H7 (cell line): Measurements from ENCODE around the gene NPAS4. TPM values are rescaled to one million over a fixed set of nuclear protein-coding genes. Genes with fewer than 3 reads are reported as not detected.

Experiments used
- DNase-seq: peaks from one replicate; pipeline ENCODE4 v3.0.0; 2012
- H3K27me3 ChIP-seq: 2 replicates; pipeline ENCODE4 v1.6.0; 2011; ENCODE audit warnings: mild to moderate bottlenecking, low read length; ENCODE audit not compliant: control insufficient read depth, insufficient read depth
- H3K36me3 ChIP-seq: replicated peaks from 2 replicates; pipeline ENCODE4 v1.5.1; 2011; ENCODE audit warnings: low read length; ENCODE audit not compliant: control insufficient read depth, insufficient read depth
- H3K4me3 ChIP-seq: 2 replicates; pipeline ENCODE4 v1.5.1; 2011; ENCODE audit warnings: low read depth, mild to moderate bottlenecking, control low read depth, low read length, moderate library complexity; ENCODE audit not compliant: insufficient read depth
- total RNA-seq: library from RNA; depleted of rRNA; stranded (reverse); fragments of >200 nt; shearing (Covaris generic); gene quantifications from 2 replicates; pipeline ENCODE4 v1.2.3, GENCODE V29; 2014

NPAS4 gene
- total RNA-seq, 1 experiment from 2014 or later = not detected

DNA sequence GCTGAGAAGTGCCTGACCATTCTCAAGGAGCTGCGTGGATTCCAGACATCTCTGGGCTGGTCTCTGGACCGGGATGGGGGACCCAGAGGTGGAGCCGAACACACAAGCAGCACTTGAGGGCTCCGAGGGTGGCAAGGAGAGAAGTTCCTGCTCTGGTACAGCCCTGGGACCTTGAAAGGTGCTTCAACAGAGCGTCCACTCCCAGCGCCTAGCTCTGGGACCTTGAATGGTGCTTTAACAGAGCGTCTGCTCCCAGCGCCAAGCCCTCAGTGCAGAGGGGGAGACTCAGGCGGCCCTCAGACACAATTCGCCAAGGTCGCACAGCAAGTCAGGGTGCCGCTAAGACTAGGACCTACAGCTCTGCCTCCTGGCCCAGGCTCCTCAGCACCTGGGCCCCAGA lies 10.6 kb upstream of the NPAS4 start:
- no peaks in the 10 kb centered on the region for H3K36me3 ChIP-seq
- DNase-seq = no peak
- H3K4me3 ChIP-seq = no peak overlapping the region
- no peaks in the 10 kb centered on the region; the same call in 1 of the 2 replicates for H3K27me3 ChIP-seq

DNA sequence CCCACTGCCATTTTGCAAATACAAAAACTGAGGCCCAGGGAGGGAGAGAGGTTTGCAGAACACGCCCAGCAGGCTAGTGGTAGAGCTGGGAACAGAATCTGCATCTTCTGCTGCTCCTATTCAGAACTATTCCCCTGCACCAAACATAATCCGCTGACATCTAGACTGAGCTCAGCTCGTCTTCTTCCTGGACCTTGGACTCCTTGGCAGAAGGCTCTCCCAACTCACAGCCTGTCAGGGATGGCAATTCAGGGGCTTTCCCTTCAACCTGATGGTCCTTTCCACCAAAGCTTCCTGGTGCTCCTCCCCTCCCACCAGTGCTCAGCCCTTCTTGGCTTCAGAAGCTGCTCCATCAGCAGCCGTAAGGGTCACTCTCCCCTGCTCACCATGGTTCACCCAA lies 9.5 kb upstream of the NPAS4 start:
- H3K4me3 ChIP-seq = no peak overlapping the region
- DNase-seq = no peak
- no peaks in the 10 kb centered on the region for H3K36me3 ChIP-seq
- no peaks in the 10 kb centered on the region; the same call in 1 of the 2 replicates for H3K27me3 ChIP-seq

DNA sequence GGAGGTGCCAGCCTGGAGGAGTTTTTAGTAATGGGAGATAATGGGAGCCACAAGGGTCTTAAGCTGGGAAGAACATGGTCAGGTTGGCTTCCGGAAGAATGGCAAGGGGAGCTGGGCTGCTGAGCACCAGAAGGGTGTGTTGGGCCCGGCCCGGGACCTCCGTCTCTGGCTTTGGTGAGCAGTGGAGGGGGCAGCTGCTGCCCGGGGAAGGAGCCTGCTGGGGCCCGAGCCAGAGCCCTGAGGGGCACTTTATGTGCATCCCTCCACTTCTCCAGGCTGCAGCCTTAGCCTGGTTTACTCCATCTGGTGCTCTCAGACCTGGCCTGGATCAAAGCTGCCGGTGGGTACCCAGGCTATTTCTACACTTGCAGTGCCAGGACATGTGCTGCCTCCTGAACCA lies 8.7 kb upstream of the NPAS4 start:
- Histone ChIP-seq H3K4me3 (no peak overlapping the region), H3K36me3 (no peaks in the 10 kb centered on the region), H3K27me3 (no peaks in the 10 kb centered on the region; the same call in 1 of the 2 replicates)
- no peak for DNase-seq

DNA sequence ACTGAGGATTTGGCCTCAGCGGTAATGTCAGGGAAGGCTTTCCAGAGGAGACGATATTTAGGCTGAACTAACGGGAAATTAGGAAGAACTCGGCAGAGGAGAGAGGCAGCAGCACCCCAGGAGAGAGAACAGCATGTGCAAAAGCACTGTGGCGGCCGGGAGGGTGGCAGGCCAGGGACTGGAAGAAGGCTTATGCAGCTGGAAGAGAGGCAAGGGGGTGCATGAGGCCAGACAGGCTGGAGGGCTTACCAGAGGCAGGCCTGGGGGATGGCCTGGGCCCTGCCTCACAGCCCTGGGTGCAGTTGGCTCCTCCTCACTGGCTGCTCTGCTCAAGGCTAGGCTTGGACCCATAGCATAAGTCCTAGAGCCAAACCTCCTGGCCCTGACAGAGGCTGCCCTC lies 7.7 kb upstream of the NPAS4 start:
- DNase-seq = no peak
- Histone ChIP-seq H3K36me3 (no peaks in the 10 kb centered on the region), H3K27me3 (no peaks in the 10 kb centered on the region; the same call in 1 of the 2 replicates), H3K4me3 (no peak overlapping the region)

DNA sequence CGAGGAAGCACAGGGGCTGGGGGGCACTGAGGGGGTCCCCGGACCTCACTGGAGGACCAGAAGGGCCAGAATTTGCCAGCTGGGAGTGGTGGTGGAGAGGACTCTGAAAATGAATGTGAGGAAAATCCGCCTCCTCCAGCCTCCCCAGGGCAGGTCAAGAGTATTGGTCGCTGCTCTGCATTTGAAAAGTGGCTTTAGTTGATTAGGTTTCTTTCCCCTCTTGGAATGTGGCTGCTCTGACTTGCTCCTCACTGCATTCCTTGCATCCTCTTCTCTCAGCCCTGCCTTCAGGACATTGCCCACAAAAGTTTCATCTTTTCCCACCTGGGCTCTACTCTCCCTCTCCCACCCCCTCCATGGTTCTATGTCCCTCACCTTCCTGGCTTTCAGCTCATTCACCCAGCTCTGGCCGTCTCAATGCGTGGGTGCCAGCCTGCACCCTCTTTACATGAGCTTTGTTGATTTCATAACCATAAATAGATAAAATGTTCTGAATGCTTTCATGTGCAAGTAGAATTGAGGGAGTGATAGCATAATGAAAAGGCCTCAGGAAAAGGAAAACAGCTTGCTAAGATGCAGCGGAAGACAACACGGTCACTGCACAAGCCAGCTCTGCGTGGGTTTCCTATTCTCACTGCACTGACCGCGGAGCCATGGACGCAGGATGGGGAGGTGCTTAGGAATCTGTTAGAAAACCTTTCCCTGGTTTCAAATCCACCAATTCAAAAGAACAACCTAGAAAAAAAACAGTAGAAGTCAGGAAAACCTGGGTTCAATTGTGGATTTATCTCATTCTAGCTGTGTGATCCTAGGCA lies 6.5 kb upstream of the NPAS4 start:
- H3K4me3 ChIP-seq = no peak overlapping the region
- peak; percentile 73 for DNase-seq

DNA sequence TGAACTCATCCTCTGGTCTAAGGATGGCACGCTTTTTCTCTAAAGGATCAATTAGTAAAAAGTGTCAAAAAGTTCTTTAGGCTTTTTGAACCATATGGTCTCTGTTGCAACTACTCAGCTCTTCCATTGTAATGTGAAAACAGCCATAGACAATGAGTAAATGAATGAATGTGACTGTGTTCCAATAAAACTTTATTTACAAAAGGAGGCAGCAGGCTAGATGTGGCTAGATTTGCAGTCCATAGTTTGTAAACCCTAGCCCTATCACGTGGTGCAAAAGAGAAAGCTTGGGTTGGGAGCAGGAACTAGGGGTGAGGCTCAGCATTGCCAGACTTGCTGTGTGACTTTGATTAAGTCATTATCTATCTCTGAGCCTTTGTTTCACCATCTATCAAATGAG lies 5.4 kb upstream of the NPAS4 start:
- H3K4me3 ChIP-seq = no peak overlapping the region
- no peak for DNase-seq
- peaks cover 18% of the 10 kb centered on the region for H3K27me3 ChIP-seq
- H3K36me3 ChIP-seq = no peaks in the 10 kb centered on the region

More for the DNA sequence above, 6.5 kb upstream of the NPAS4 start:
- Histone ChIP-seq H3K27me3 (peaks cover 8% of the 10 kb centered on the region), H3K36me3 (no peaks in the 10 kb centered on the region)

DNA sequence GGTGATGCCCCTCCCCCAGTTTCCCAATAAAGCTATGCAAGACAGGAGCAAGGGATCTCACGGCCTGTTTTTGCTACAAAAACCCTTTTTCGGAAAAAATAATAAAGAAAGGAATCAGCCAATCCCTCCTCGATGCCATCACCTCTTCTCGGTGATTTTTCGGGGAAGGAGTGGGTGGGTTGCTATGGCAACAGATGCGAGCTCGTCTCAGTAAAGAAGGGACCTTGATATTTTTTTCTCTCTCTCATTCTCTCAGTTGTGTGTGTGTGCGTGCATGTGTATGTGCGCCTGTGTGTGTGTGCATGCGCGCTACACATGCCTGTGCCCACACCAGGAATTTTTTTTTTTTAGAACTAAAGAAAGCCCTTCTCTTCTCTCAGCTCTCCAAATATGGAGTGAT lies 3.8 kb upstream of the NPAS4 start:
- no peak for DNase-seq
- H3K27me3 ChIP-seq = peaks cover 29% of the 10 kb centered on the region
- H3K4me3 ChIP-seq = no peak overlapping the region
- H3K36me3 ChIP-seq = no peaks in the 10 kb centered on the region

DNA sequence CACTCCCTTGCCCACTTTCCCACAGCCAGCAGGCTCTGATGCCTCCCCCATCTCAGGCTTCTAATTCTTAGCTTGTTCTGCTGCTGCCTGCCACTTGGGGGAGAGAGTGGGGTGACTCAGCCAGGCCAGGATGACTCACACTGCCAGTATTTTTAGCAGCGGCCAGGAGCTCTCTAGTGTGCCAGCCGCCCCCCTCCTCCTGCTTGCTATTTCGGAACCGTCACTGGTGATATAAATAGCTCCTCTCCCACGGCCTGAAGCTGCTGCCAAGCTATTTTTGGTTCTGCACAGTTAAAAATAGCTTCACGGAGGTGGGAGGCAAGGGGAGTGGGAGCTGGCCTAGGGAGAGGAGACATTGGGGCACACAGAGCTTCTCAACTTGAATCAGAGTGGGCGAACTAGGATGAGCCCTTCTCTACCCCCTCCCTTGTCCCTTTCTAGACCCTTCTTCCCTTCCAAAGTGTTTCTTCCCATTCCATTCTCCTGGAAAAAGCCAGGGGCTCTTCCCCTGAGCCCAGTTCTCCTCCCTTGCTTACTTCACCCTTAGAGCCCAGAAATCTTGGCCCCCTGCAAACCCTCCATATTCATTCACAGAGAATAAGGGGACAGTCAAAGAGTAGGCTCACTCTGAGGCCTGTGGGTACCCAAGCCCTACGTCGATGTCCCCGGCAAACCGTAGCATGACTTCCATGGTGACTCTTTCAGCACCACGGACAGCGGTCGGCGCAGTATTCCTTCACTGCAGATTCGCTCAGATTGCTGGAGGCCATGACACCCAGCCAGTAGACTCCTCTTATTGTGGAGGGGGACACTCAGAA lies 2.5 kb upstream of the NPAS4 start:
- no peak overlapping the region for H3K4me3 ChIP-seq
- H3K36me3 ChIP-seq = no peaks in the 10 kb centered on the region; the same call in 1 of the 2 replicates
- H3K27me3 ChIP-seq = peaks cover 29% of the 10 kb centered on the region
- DNase-seq = peak; percentile 86

DNA sequence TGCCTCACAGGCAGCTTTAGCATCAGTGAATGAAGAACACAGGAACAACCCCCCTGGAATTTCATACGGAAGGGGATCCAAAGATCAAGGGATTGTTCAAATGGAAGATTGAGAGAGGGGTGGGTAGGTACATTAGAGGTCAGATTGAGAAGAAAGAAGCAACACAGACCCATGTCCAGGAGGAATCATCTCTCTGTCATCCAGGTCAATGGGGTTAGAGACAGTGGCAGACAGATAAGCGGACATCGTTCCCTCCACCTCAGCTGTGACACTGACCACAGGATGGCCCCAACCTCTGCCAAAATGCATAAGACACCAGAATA lies 1.9 kb upstream of the NPAS4 start:
- Histone ChIP-seq H3K36me3 (no peaks in the 10 kb centered on the region; the same call in 1 of the 2 replicates), H3K27me3 (peaks cover 31% of the 10 kb centered on the region), H3K4me3 (no peak overlapping the region)
- no peak for DNase-seq

DNA sequence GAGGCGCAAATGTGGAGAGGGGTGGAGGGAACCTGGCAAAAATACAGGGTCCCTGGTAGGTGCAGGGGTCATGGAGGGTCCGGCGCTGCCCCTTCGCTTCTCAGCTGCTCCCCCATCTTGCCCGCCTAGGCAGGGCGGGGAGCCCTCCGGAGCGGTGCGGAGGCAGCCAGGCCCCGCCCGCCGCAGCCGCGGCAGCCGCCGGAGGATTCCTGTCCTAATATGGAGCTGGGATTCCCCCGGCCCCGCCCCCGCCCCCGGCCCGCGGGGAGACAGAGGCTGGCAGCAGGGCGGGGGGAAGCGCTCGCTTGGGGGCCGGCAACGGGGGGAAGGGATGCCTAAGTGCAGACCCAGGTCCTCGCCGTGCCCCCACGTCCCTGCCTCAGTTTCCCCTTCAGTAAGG lies 1.0 kb upstream of the NPAS4 start:
- Histone ChIP-seq H3K36me3 (no peaks in the 10 kb centered on the region; the same call in 1 of the 2 replicates), H3K4me3 (peak overlapping the region; percentile 43), H3K27me3 (peaks cover 31% of the 10 kb centered on the region)
- DNase-seq = peak; percentile 96

DNA sequence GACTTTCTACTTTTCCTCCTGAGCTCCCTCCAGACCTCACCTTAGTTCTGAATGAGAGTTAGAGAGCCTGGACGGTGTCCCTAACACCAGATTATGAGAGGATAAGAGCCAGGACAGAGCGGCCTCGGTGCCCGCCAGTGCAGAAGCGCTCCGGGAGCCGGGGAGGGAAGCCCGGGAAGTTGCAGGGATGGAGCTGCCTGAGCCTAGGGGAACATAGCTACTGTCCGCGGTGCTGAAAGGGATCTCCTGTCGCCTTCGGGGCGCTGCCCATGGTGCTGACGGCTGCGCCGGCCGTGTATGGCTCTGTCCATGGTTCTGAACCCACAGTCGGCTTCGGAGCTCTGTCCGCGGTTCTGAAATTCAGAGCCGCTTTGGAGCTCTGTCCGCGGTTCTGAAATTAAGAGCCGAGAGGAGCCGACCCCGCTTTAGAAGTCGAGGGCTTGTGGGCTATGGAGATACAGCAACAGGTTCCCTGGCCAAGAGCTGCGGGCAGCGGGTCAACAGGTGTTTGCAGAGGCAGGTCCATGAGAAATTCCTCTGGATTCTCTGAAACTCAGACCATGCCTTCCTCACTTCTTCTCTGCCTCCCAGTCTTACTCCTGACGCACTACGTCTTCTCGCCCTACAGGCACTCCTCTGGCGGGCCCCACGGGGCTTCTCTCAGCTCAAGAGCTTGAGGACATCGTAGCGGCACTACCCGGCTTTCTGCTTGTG lies 814 bp downstream of the NPAS4 start:
- Histone ChIP-seq H3K36me3 (no peaks in the 10 kb centered on the region; the same call in none of the 2 replicates), H3K4me3 (peak overlapping the region; percentile 43; the same call in 1 of the 2 replicates), H3K27me3 (peaks cover 31% of the 10 kb centered on the region)
- DNase-seq = peak; percentile 98

DNA sequence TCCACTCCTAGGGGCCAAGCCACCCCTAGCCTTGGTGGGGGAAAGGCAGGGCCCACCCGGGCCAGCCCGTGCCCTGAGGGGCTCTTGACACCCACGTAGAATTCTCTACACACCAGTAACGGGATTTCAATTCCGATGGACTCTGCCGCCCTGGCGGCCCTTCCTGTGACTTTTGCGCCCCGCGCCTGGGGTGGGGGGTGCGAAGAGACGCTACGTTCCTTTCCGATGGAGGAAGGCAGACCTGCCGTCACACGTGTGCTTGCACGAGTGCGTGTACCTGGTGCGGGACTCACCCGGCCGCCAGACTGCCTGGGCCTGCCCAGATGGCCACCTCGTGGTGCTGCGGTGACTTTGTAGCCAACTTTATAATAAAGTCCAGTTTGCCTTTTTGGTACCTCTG lies 5.5 kb downstream of the NPAS4 start:
- Histone ChIP-seq H3K4me3 (no peak overlapping the region), H3K36me3 (no peaks in the 10 kb centered on the region; the same call in none of the 2 replicates), H3K27me3 (peaks cover 4% of the 10 kb centered on the region)
- peak; percentile 46 for DNase-seq

DNA sequence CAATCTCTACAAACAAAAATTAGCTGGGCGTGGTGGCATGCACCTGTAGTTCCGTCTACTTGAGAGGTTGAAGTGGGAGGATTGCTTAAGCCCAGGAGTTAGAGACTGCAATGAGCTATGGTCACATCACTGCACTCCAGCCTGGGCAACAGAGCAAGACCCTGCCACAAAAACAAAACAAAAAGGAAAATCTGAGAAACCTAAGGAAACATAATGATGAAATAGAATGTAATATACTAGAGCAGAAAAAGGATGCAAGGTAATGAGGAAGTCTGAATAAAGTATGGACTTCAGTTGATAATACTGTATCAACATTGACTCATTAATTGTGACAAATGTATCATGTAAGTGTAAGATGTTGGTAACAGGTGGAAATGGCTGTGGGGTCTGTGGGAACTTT lies 8.1 kb downstream of the NPAS4 start:
- DNase-seq = no peak

DNA sequence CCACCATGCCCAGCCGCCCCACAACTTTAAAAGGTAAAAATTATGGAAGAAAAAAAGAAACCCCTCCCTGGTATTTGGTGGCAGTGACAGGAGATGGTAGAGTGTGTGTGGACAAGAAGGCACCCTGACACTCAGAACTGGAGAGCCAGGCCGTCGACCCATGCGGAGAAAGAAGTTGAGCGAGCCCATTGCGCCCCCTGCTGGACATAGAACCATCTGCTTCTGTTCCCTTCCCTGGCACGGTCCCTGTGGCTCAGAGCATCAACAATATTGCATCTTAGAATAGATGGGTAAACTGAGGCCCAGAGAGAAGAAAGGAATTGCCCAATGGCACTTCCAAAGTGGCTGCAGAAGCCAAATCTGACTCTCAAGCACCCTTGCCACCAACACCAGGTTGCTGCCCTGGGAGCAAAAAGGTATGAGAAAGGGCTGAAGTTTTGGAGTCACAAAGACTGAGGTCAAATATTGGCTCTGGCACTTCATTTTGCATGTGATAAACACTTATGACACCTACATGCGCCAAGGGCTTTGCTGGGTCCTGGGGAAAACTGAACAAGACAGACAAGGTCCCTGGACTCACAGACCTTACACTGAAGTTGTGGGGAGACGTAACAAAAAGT lies 9.3 kb downstream of the NPAS4 start:
- peak; percentile 88 for DNase-seq
- no peaks in the 10 kb centered on the region for H3K27me3 ChIP-seq
- no peak overlapping the region for H3K4me3 ChIP-seq
- H3K36me3 ChIP-seq = 0 out of 2 replicates have a peak, but pooled peaks cover under 1% of the 10 kb centered on the region

More for the DNA sequence above, 8.1 kb downstream of the NPAS4 start:
- H3K4me3 ChIP-seq = no peak overlapping the region
- H3K36me3 ChIP-seq = no peaks in the 10 kb centered on the region; the same call in 1 of the 2 replicates
- no peaks in the 10 kb centered on the region for H3K27me3 ChIP-seq
